Medulla oblongata (tissue), 1 donor: Measurements from ENCODE around the gene PRR5.
A peak's percentile ranks its signal among the peaks of the same experiment; 100 is the strongest.
"Not testable (repeated sequence)": the region's sequence is repeated elsewhere in the genome, so short reads cannot be mapped to it uniquely, and the experiment has no call there.

ENCODE experiments used
- DNase-seq: peaks from one replicate; pipeline ENCODE4 v3.0.0-alpha.2; 2015; ENCODE audit errors: extremely low spot score

PRR5 gene

GRCh38 chr22:44701824-44702478 is at the start of gene PRR5:
TSS of gene PRR5 (plus strand) at chr22:44702204. CDS start at chr22:44702475, 271 bp downstream.
- DNase-seq: peak; percentile 42

GRCh38 chr22:44652866-44653265 is 49.1 kb upstream of the PRR5 start:
- DNase-seq: not testable (repeated sequence)

- peak; percentile 22 for DNase-seq
These were observed 43.6 kb upstream of the PRR5 start for GRCh38 chr22:44658311-44658953.

GRCh38 chr22:44659140-44659539 is 42.9 kb upstream of the PRR5 start:
- DNase-seq: peak; percentile 56

GRCh38 chr22:44660051-44660830 is 41.8 kb upstream of the PRR5 start:
- DNase-seq: no peak

- DNase-seq: no peak
These were observed 40.9 kb upstream of the PRR5 start for GRCh38 chr22:44661070-44661469.

- DNase-seq: no peak
These were observed 40.1 kb upstream of the PRR5 start for GRCh38 chr22:44661659-44662569.

- DNase-seq: no peak
These were observed 38.6 kb upstream of the PRR5 start for GRCh38 chr22:44663256-44663999.

GRCh38 chr22:44664149-44664548 is 37.9 kb upstream of the PRR5 start:
- peak; percentile 90 for DNase-seq

GRCh38 chr22:44665115-44665514 is 36.9 kb upstream of the PRR5 start:
- DNase-seq: peak; percentile 76

- no peak for DNase-seq
These were observed 35.8 kb upstream of the PRR5 start for GRCh38 chr22:44666207-44666585.

- DNase-seq: no peak
These were observed 34.7 kb upstream of the PRR5 start for GRCh38 chr22:44667276-44667675.

GRCh38 chr22:44667829-44668189 is 34.2 kb upstream of the PRR5 start:
- DNase-seq: no peak

- DNase-seq: no peak
These were observed 33.7 kb upstream of the PRR5 start for GRCh38 chr22:44668190-44668885.

- DNase-seq: no peak
These were observed 33.0 kb upstream of the PRR5 start for GRCh38 chr22:44668886-44669521.

GRCh38 chr22:44669561-44669976 is 32.4 kb upstream of the PRR5 start:
- DNase-seq: no peak

GRCh38 chr22:44670220-44670988 is 31.6 kb upstream of the PRR5 start:
- peak; percentile 40 for DNase-seq

- no peak for DNase-seq
These were observed 30.3 kb upstream of the PRR5 start for GRCh38 chr22:44671742-44672141.

- DNase-seq: no peak
These were observed 29.4 kb upstream of the PRR5 start for GRCh38 chr22:44672632-44673031.
